Prostate gland (tissue), 2 donors: Measurements from ENCODE around the gene C4orf36. TPM values are rescaled to one million over a fixed set of nuclear protein-coding genes. Genes with fewer than 3 reads are reported as not detected.

Source experiments
- DNase-seq: peaks from one replicate; pipeline ENCODE4 v3.0.0-alpha.2; 2019; ENCODE audit warnings: low spot score
- H3K27ac ChIP-seq, 2 donors: fragments of 200-600 bp; sonication (generic); 2 replicates each; pipeline ENCODE4 v1.5.1; 2017 to 2019
- H3K27me3 ChIP-seq: fragments of 200-600 bp; sonication (generic); replicated peaks from 2 replicates; pipeline ENCODE4 v1.5.1; 2019; ENCODE audit not compliant: insufficient read depth
- H3K36me3 ChIP-seq, 2 donors: fragments of 200-600 bp; sonication (generic); 1 replicate in 1 of 2; 2 replicates in 1 of 2; pipeline versions ENCODE4 v1.5.1 to v1.8.1; 2017 to 2019
- H3K4me1 ChIP-seq: fragments of 200-600 bp; sonication (generic); replicated peaks from 2 replicates; pipeline ENCODE4 v1.5.1; 2019
- H3K4me3 ChIP-seq, 2 donors: fragments of 200-600 bp; sonication (generic); 2 replicates each; pipeline ENCODE4 v1.5.1; 2017 to 2019
- H3K9me3 ChIP-seq: fragments of 200-600 bp; sonication (generic); 2 replicates; pipeline ENCODE4 v1.5.1; 2017
- CTCF ChIP-seq, 4 experiments: fragments of 200-600 bp in 2 of 4; fragments of 450-650 bp in 2 of 4; sonication (generic) in 2 of 4; IDR thresholded peaks; 1 replicate in 3 of 4; 2 replicates in 1 of 4; pipeline ENCODE4 v1.5.1; 2016 to 2019; ENCODE audit warnings: antibody characterized with exemption in 4 of 4, mild to moderate bottlenecking in 2 of 4, moderate library complexity in 2 of 4
- POLR2A ChIP-seq: fragments of 450-650 bp; IDR thresholded peaks from one replicate; pipeline ENCODE4 v1.6.1; 2016; ENCODE audit warnings: antibody characterized with exemption, mild to moderate bottlenecking
- POLR2AphosphoS5 ChIP-seq: sonication (generic); formaldehyde crosslinking; IDR thresholded peaks from one replicate; pipeline ENCODE4 v1.6.1; 2017; ENCODE audit warnings: antibody characterized with exemption
- WGBS: methylation state at CpG from one replicate; pipeline ENCODE4 v1.1.5; 2018; 5-methylcytosine and 5-hydroxymethylcytosine counted together
- intact Hi-C: fragments of 100-400 bp; cut with DNase I; formaldehyde crosslinking; loops from one replicate; pipeline ENCODE4 v1.14.2; 2022
- total RNA-seq, 2 donors: library from RNA; depleted of rRNA; stranded (reverse); fragments of >200 nt; gene quantifications; one replicate each; pipeline ENCODE4 v1.1.0, GENCODE V29; 2016

The C4orf36 gene
- total RNA-seq, 2 donors from 2014 or later, result 3.4 TPM; not detected in 1

- intact Hi-C loops, result no loop called here
- TF ChIP-seq CTCF (IDR thresholded peaks at IDR 0.05), result no peak
- TF ChIP-seq POLR2AphosphoS5, result no peak
- TF ChIP-seq POLR2A, result no peak
- DNase-seq, result no peak
These were observed 18.8 kb upstream of the C4orf36 start for GRCh38 chr4:86910820-86911684.

GRCh38 chr4:86910369-86910768 is 18.1 kb upstream of the C4orf36 start:
- Histone ChIP-seq H3K9me3 (no peaks in the 10 kb centered on the region), H3K4me1 (no peaks in the 10 kb centered on the region), H3K36me3 (no peaks in the 10 kb centered on the region), H3K4me3 (no peak overlapping the region), H3K27me3 (no peaks in the 10 kb centered on the region), H3K27ac (no peak overlapping the region)
- intact Hi-C loops, result no loop called here
- 88% methylated on average over 5 of the region's 5 CpGs for WGBS
- TF ChIP-seq POLR2A (no peak), POLR2AphosphoS5 (no peak), CTCF (IDR thresholded peaks at IDR 0.05) (no peak)
- DNase-seq, result no peak

More at GRCh38 chr4:86910820-86911684, 18.8 kb upstream of the C4orf36 start:
- no peaks in the 10 kb centered on the region for H3K9me3 ChIP-seq
- WGBS, result 87% methylated on average over 7 of the region's 7 CpGs
- no peaks in the 10 kb centered on the region for H3K4me1 ChIP-seq
- no peaks in the 10 kb centered on the region for H3K36me3 ChIP-seq
- H3K27ac ChIP-seq, result no peak overlapping the region
- no peak overlapping the region for H3K4me3 ChIP-seq
- no peaks in the 10 kb centered on the region for H3K27me3 ChIP-seq

GRCh38 chr4:86909546-86910295 is 17.5 kb upstream of the C4orf36 start:
- no peak for DNase-seq

GRCh38 chr4:86908251-86908657 is 16.0 kb upstream of the C4orf36 start:
- no peaks in the 10 kb centered on the region for H3K9me3 ChIP-seq
- no peak overlapping the region for H3K4me3 ChIP-seq
- TF ChIP-seq POLR2A, result no peak
- TF ChIP-seq CTCF (IDR thresholded peaks at IDR 0.05), result no peak
- TF ChIP-seq POLR2AphosphoS5, result no peak
- intact Hi-C loops, result no loop called here
- WGBS, result 2% methylated on average over 2 of the region's 2 CpGs
- H3K27me3 ChIP-seq, result no peaks in the 10 kb centered on the region
- DNase-seq, result no peak
- no peaks in the 10 kb centered on the region for H3K4me1 ChIP-seq
- H3K27ac ChIP-seq, result no peak overlapping the region
- no peaks in the 10 kb centered on the region for H3K36me3 ChIP-seq

More at GRCh38 chr4:86909546-86910295, 17.5 kb upstream of the C4orf36 start:
- WGBS, result 82% methylated on average over 8 of the region's 8 CpGs
- intact Hi-C loops, result no loop called here
- TF ChIP-seq POLR2A, result no peak
- Histone ChIP-seq H3K36me3 (no peaks in the 10 kb centered on the region), H3K27ac (no peak overlapping the region), H3K9me3 (no peaks in the 10 kb centered on the region), H3K4me1 (no peaks in the 10 kb centered on the region), H3K4me3 (no peak overlapping the region), H3K27me3 (no peaks in the 10 kb centered on the region)

- WGBS, result 95% methylated on average over 3 of the region's 3 CpGs
- Histone ChIP-seq H3K27me3 (no peaks in the 10 kb centered on the region), H3K27ac (no peak overlapping the region), H3K9me3 (no peaks in the 10 kb centered on the region), H3K4me1 (no peaks in the 10 kb centered on the region), H3K36me3 (no peaks in the 10 kb centered on the region), H3K4me3 (no peak overlapping the region)
- TF ChIP-seq POLR2A (no peak), POLR2AphosphoS5 (no peak), CTCF (IDR thresholded peaks at IDR 0.05) (no peak)
- intact Hi-C loops, result no loop called here
- DNase-seq, result no peak
These were observed 9.6 kb upstream of the C4orf36 start for GRCh38 chr4:86901864-86902263.
